HEK293 (cell line): Measurements from ENCODE around the gene RAD50.

Experiments
- CTCF ChIA-PET: fragments of 350-600 bp; formaldehyde crosslinking; extraction: SDS; loops from one replicate; lab custom pipeline; 2021; ENCODE audit warnings: antibody characterized with exemption; lab: Yijun Ruan, JAX
- POLR2A ChIA-PET: fragments of 300-600 bp; formaldehyde crosslinking; extraction: SDS; loops from one replicate; lab custom pipeline; 2020; ENCODE audit warnings: antibody characterized with exemption, inconsistent platforms; lab: Yijun Ruan, JAX
- H3K27ac ChIP-seq: fragments of 200-500 bp; sonication (Bioruptor generic); 2 replicates; pipeline ENCODE4 v1.5.1; 2014; ENCODE audit warnings: low read depth, low read length, control low read depth, inconsistent platforms; ENCODE audit errors: extremely low read depth
- H3K36me3 ChIP-seq, 2 experiments: fragments of 200-500 bp in 1 of 2; sonication (Bioruptor generic) in 1 of 2; 1 replicate in 1 of 2; 2 replicates in 1 of 2; pipeline ENCODE4 v1.5.1; 2014 to 2017; ENCODE audit warnings: inconsistent platforms in 2 of 2, low read length in 2 of 2; ENCODE audit not compliant: control insufficient read depth in 2 of 2, insufficient read depth in 1 of 2
- H3K4me1 ChIP-seq: fragments of 200-500 bp; sonication (Bioruptor generic); 2 replicates; pipeline ENCODE4 v1.5.1; 2014; ENCODE audit warnings: mild to moderate bottlenecking, low read length, inconsistent platforms; ENCODE audit not compliant: control insufficient read depth, insufficient read depth
- H3K4me3 ChIP-seq: 2 replicates; pipeline ENCODE4 v1.5.1; 2011; ENCODE audit warnings: low read depth, mild to moderate bottlenecking, control low read depth, low read length, moderate library complexity
- H3K9me3 ChIP-seq: fragments of 200-500 bp; sonication (Bioruptor generic); 2 replicates; pipeline ENCODE4 v1.5.1; 2014; ENCODE audit warnings: low read depth, low read length, inconsistent platforms; ENCODE audit not compliant: control insufficient read depth, insufficient read depth
- GLI2 ChIP-seq: fragments of 450-650 bp; formaldehyde crosslinking; IDR thresholded peaks from 2 replicates; pipeline ENCODE4; 2017; ENCODE audit warnings: missing biosample characterization, missing genetic modification characterization, low read depth, borderline replicate concordance
- HOXA7 ChIP-seq: sonication (generic); formaldehyde crosslinking; IDR thresholded peaks from 2 replicates; pipeline ENCODE4 v1.8.1; 2022; ENCODE audit warnings: missing genetic modification reagents, borderline replicate concordance
- KLF10 ChIP-seq: fragments of 450-650 bp; IDR thresholded peaks from 2 replicates; pipeline ENCODE4 v1.5.1; 2018; ENCODE audit warnings: missing biosample characterization, mild to moderate bottlenecking, missing genetic modification characterization
- KLF16 ChIP-seq: fragments of 450-650 bp; formaldehyde crosslinking; IDR thresholded peaks from 2 replicates; pipeline ENCODE4 v1.5.1; 2017; ENCODE audit warnings: missing biosample characterization, missing genetic modification characterization
- MYNN ChIP-seq: fragments of 450-650 bp; formaldehyde crosslinking; IDR thresholded peaks from 2 replicates; pipeline ENCODE4 v1.5.1; 2016; ENCODE audit warnings: missing biosample characterization, missing genetic modification characterization, borderline replicate concordance
- PBX3 ChIP-seq: sonication (generic); formaldehyde crosslinking; IDR thresholded peaks from 2 replicates; pipeline ENCODE4 v1.8.1; 2022; ENCODE audit warnings: mild to moderate bottlenecking, moderate library complexity, missing genetic modification reagents
- SALL2 ChIP-seq: fragments of 450-650 bp; formaldehyde crosslinking; IDR thresholded peaks from 2 replicates; pipeline ENCODE4 v1.5.0; 2017; ENCODE audit warnings: missing biosample characterization, mild to moderate bottlenecking, missing genetic modification characterization, borderline replicate concordance
- SP7 ChIP-seq: fragments of 450-650 bp; formaldehyde crosslinking; IDR thresholded peaks from 2 replicates; pipeline ENCODE4 v1.5.1; 2016; ENCODE audit warnings: missing biosample characterization, missing genetic modification characterization
- ZBTB21 ChIP-seq: fragments of 450-650 bp; formaldehyde crosslinking; IDR thresholded peaks from 2 replicates; pipeline ENCODE4 v1.5.1; 2017; ENCODE audit warnings: missing biosample characterization, missing genetic modification characterization
- ZBTB8A ChIP-seq: fragments of 450-650 bp; formaldehyde crosslinking; IDR thresholded peaks from 2 replicates; pipeline ENCODE4 v1.5.1; 2016; ENCODE audit warnings: missing biosample characterization, missing genetic modification characterization
- ZIC2 ChIP-seq: fragments of 450-650 bp; formaldehyde crosslinking; IDR thresholded peaks from 2 replicates; pipeline ENCODE4 v1.5.1; 2016; ENCODE audit warnings: missing biosample characterization, missing genetic modification characterization
- ZNF114 ChIP-seq: fragments of 450-650 bp; formaldehyde crosslinking; IDR thresholded peaks from 2 replicates; pipeline ENCODE4 v1.5.0; 2017; ENCODE audit warnings: missing biosample characterization, missing genetic modification characterization
- ZNF155 ChIP-seq: fragments of 450-650 bp; formaldehyde crosslinking; IDR thresholded peaks from 2 replicates; pipeline ENCODE4 v1.5.1; 2016; ENCODE audit warnings: missing biosample characterization, missing genetic modification characterization
- ZNF23 ChIP-seq: fragments of 450-650 bp; formaldehyde crosslinking; IDR thresholded peaks from 2 replicates; pipeline ENCODE4 v1.5.1; 2016; ENCODE audit warnings: missing biosample characterization, missing genetic modification characterization, borderline replicate concordance
- ZNF274 ChIP-seq, 2 experiments: fragments of 200-500 bp in 1 of 2; fragments of 450-650 bp in 1 of 2; sonication (Bioruptor generic) in 1 of 2; formaldehyde crosslinking in 1 of 2; IDR thresholded peaks; 2 replicates each; pipeline versions ENCODE4 v1.5.1 to v1.6.1; 2014 to 2016; ENCODE audit warnings: borderline replicate concordance in 1 of 2, inconsistent platforms in 1 of 2, low read length in 1 of 2, missing biosample characterization in 1 of 2, missing genetic modification characterization in 1 of 2
- ZNF335 ChIP-seq: fragments of 450-650 bp; formaldehyde crosslinking; conservative IDR thresholded peaks from 2 replicates; pipeline ENCODE4 v1.5.1; 2016; ENCODE audit warnings: missing biosample characterization, missing genetic modification characterization
- ZNF366 ChIP-seq: fragments of 450-650 bp; formaldehyde crosslinking; conservative IDR thresholded peaks from 2 replicates; pipeline ENCODE4 v1.5.1; 2016; ENCODE audit warnings: missing biosample characterization, missing genetic modification characterization
- ZNF394 ChIP-seq: fragments of 450-650 bp; formaldehyde crosslinking; IDR thresholded peaks from 2 replicates; pipeline ENCODE4 v1.5.1; 2016; ENCODE audit warnings: missing biosample characterization, missing genetic modification characterization, mild to moderate bottlenecking, moderate library complexity, borderline replicate concordance
- ZNF580 ChIP-seq: fragments of 450-650 bp; formaldehyde crosslinking; IDR thresholded peaks from 2 replicates; pipeline ENCODE4 v1.5.1; 2016; ENCODE audit warnings: missing biosample characterization, missing genetic modification characterization
- ZNF776 ChIP-seq: fragments of 450-650 bp; formaldehyde crosslinking; IDR thresholded peaks from 2 replicates; pipeline ENCODE4 v1.5.0; 2017; ENCODE audit warnings: missing biosample characterization, missing genetic modification characterization, borderline replicate concordance

The RAD50 gene

GRCh38 chr5:132656774-132657355 lies 100.1 kb downstream of the RAD50 start:
- Histone ChIP-seq H3K4me3 (no peak overlapping the region), H3K27ac (no peak overlapping the region), H3K36me3 (no peaks in the 10 kb centered on the region), H3K9me3 (no peaks in the 10 kb centered on the region), H3K4me1 (no peaks in the 10 kb centered on the region)
- TF ChIP-seq KLF16 (tag by site-specific recombination): no peak
- TF ChIP-seq ZNF335 (tag by site-specific recombination): no peak
- TF ChIP-seq ZNF394 (tag by site-specific recombination): no peak
- no peak for TF ChIP-seq ZNF366 (tag by site-specific recombination)
- TF ChIP-seq ZNF776 (tag by site-specific recombination): no peak
- ChIA-PET CTCF (no interaction called here), POLR2A (no interaction called here)

- CTCF ChIA-PET: interaction anchor here (1.6 kb wide), 1 partner anchor 19 kb away, joined by 7 read pairs; no protein-coding TSS in a partner anchor
Measured at GRCh38 chr5:132657676-132658380, 101.1 kb downstream of the RAD50 start, which contains the start of gene IL13. IL13 (plus strand) TSS chr5:132658173; CDS start chr5:132658187, 14 bp downstream.

GRCh38 chr5:132658381-132659302 lies 101.9 kb downstream of the RAD50 start:
- Histone ChIP-seq H3K27ac (no peak overlapping the region), H3K9me3 (no peaks in the 10 kb centered on the region), H3K4me1 (no peaks in the 10 kb centered on the region), H3K36me3 (no peaks in the 10 kb centered on the region), H3K4me3 (no peak overlapping the region)
- TF ChIP-seq PBX3 (CRISPR knock-in tag): no peak
- TF ChIP-seq ZBTB8A (tag by site-specific recombination): no peak
- ChIA-PET CTCF (interaction anchor here (1.6 kb wide), 1 partner anchor 18 kb away, joined by 7 read pairs; no protein-coding TSS in a partner anchor), POLR2A (no interaction called here)

More at GRCh38 chr5:132657676-132658380, 101.1 kb downstream of the RAD50 start, which contains the start of gene IL13:
- no peaks in the 10 kb centered on the region for H3K9me3 ChIP-seq
- POLR2A ChIA-PET: no interaction called here
- TF ChIP-seq ZNF580: no peak
- no peak within 1 kb of the TSS for H3K27ac ChIP-seq
- no peak within 1 kb of the TSS for H3K4me3 ChIP-seq
- no peaks in the 10 kb centered on the region for H3K4me1 ChIP-seq
- no peaks in the 10 kb centered on the region for H3K36me3 ChIP-seq

GRCh38 chr5:132659598-132660493 lies 103.1 kb downstream of the RAD50 start:
- POLR2A ChIA-PET: no interaction called here
- CTCF ChIA-PET: no interaction called here
- no peak overlapping the region for H3K4me3 ChIP-seq
- H3K27ac ChIP-seq: no peak overlapping the region
- H3K36me3 ChIP-seq: no peaks in the 10 kb centered on the region
- no peaks in the 10 kb centered on the region for H3K9me3 ChIP-seq
- H3K4me1 ChIP-seq: no peaks in the 10 kb centered on the region
- TF ChIP-seq ZIC2 (tag by site-specific recombination): no peak
- no peak for TF ChIP-seq GLI2 (tag by site-specific recombination)
- no peak for TF ChIP-seq MYNN (tag by site-specific recombination)
- no peak for TF ChIP-seq ZNF23 (tag by site-specific recombination)
- no peak for TF ChIP-seq HOXA7 (CRISPR knock-in tag)
- no peak for TF ChIP-seq ZNF114 (tag by site-specific recombination)
- no peak for TF ChIP-seq ZNF155 (tag by site-specific recombination)
- TF ChIP-seq SP7 (tag by site-specific recombination): no peak
- no peak for TF ChIP-seq SALL2 (tag by site-specific recombination)
- TF ChIP-seq ZNF274 (IDR thresholded peaks at IDR 0.05; ENCODE audit: low read length): no peak
- no peak for TF ChIP-seq ZNF274 (tag by site-specific recombination; IDR thresholded peaks at IDR 0.05; ENCODE audit: borderline replicate concordance)
- no peak for TF ChIP-seq ZNF366 (tag by site-specific recombination)
- no peak for TF ChIP-seq KLF10 (tag by site-specific recombination)
- TF ChIP-seq ZBTB21: no peak
